ENCODE data around the gene VIM. TPM values are rescaled to one million over a fixed set of nuclear protein-coding genes. Genes with fewer than 3 reads are reported as not detected.

VIM gene
- total RNA-seq, 2 donors from 2014 or later: 293 to 1,683 TPM

DNA sequence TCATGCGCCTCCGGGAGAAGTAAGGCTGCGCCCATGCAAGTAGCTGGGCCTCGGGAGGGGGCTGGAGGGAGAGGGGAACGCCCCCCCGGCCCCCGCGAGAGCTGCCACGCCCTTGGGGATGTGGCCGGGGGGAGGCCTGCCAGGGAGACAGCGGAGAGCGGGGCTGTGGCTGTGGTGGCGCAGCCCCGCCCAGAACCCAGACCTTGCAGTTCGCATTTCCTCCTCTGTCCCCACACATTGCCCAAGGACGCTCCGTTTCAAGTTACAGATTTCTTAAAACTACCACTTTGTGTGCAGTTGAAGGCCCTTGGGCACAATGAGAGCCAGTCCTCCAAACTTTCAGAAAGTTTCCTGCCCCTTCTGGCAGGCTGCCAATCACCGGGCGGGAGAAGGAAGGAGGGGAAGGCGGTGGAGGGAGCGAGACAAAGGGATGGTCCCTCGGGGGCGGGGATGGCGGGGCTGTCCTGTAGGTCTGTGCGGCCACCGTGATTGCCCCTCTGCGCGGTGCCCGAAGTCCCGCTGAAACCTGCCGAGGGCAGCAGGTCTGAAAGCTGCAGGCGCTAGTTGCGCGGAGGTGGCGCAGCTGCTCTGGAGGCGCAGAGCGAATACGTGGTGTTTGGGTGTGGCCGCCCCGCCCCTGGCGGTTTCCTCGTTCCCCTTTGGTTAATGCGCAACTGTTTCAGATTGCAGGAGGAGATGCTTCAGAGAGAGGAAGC, 2.1 kb downstream of the VIM start:
- WGBS: under 1% methylated on average over 42 of the region's 43 CpGs
- Histone ChIP-seq H3K27me3 (replicated peaks; ENCODE audit: insufficient read depth) (no peaks in the 10 kb centered on the region), H3K4me1 (replicated peaks) (no peaks in the 10 kb centered on the region), H3K9me3 (no peaks in the 10 kb centered on the region), H3K4me3 (peak overlapping the region; percentile 60), H3K27ac (peak overlapping the region; percentile 85), H3K36me3 (peaks cover 3 to 5% of the 10 kb centered on the region in 2 donors)
- TF ChIP-seq POLR2A (IDR thresholded peaks at IDR 0.05): no peak
- TF ChIP-seq, protein P1, sequence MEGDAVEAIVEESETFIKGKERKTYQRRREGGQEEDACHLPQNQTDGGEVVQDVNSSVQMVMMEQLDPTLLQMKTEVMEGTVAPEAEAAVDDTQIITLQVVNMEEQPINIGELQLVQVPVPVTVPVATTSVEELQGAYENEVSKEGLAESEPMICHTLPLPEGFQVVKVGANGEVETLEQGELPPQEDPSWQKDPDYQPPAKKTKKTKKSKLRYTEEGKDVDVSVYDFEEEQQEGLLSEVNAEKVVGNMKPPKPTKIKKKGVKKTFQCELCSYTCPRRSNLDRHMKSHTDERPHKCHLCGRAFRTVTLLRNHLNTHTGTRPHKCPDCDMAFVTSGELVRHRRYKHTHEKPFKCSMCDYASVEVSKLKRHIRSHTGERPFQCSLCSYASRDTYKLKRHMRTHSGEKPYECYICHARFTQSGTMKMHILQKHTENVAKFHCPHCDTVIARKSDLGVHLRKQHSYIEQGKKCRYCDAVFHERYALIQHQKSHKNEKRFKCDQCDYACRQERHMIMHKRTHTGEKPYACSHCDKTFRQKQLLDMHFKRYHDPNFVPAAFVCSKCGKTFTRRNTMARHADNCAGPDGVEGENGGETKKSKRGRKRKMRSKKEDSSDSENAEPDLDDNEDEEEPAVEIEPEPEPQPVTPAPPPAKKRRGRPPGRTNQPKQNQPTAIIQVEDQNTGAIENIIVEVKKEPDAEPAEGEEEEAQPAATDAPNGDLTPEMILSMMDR (IDR thresholded peaks at IDR 0.05): peak in 1 of 4 experiments; percentile 24
- no peak for TF ChIP-seq POLR2AphosphoS5 (IDR thresholded peaks at IDR 0.05)
- intact Hi-C loops (cut with DNase I): no loop called here
- peak; percentile 74 for DNase-seq (ENCODE audit: low spot score)

DNA sequence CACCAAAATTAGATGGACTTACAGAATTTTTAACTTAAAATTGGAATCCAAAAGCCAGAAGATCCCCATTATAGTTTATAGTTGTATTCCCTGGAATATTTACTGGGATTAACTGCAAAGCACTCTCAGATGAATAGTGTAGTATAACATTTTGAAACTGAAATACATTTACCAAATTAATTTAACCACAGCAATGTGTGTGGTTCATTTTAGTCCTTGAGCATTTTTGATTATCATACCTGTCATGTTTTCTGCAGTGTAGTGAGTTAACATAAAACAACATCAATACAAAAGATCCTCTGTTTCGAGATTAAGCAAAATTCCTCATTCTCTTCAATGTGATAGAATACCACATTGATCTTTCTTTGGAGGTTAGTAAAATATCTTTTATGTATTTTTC, 3.7 kb downstream of the VIM start:
- no peak for TF ChIP-seq POLR2A (IDR thresholded peaks at IDR 0.05)
- no peak for TF ChIP-seq POLR2AphosphoS5 (IDR thresholded peaks at IDR 0.05)
- TF ChIP-seq, protein P1 (IDR thresholded peaks at IDR 0.05): no peak
- peaks cover 3 to 5% of the 10 kb centered on the region in 2 donors for H3K36me3 ChIP-seq
- no peaks in the 10 kb centered on the region for H3K4me1 ChIP-seq (replicated peaks)
- H3K27ac ChIP-seq: no peak overlapping the region
- WGBS: 71% methylated on average over 1 of the region's 1 CpG
- H3K4me3 ChIP-seq: no peak overlapping the region
- no peak for DNase-seq (ENCODE audit: low spot score)
- intact Hi-C loops (cut with DNase I): no loop called here
- no peaks in the 10 kb centered on the region for H3K9me3 ChIP-seq
- H3K27me3 ChIP-seq (replicated peaks; ENCODE audit: insufficient read depth): no peaks in the 10 kb centered on the region

DNA sequence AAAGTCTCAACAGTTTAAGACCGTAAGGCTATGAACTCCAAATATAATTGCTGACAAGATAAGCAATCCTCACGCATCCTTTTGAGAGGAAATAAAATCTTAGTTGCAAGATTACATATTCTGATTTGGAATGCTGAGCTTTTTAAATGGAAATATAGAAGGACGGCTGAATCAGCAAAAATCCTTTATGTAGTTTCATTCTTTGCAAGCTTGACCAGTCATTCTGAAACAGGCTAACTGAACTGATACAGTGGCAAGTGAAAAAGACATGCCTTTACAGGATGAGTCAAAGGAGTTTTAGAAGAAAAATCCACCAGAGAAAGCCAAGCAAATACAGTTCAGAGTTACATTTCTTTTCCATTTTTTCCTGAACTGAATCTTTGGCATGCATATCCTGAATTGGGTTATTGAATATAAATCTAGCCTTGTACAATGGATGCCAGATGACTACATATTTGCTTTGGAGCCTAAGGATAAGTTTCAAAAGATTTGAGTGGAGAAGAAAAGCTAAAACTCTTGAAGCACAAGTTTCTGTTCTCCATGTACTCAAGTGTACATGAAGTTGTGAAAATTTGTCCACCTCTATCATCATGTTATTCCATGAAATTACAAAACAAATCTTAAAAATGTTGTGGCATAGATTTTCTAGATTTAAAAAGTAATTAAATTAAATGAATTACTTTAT, 4.4 kb downstream of the VIM start:
- Histone ChIP-seq H3K27ac (no peak overlapping the region), H3K4me1 (replicated peaks) (no peaks in the 10 kb centered on the region), H3K36me3 (peaks cover 3 to 5% of the 10 kb centered on the region in 2 donors), H3K4me3 (no peak overlapping the region), H3K9me3 (no peaks in the 10 kb centered on the region), H3K27me3 (replicated peaks; ENCODE audit: insufficient read depth) (no peaks in the 10 kb centered on the region)
- TF ChIP-seq POLR2AphosphoS5 (IDR thresholded peaks at IDR 0.05) (no peak), POLR2A (IDR thresholded peaks at IDR 0.05) (no peak)
- TF ChIP-seq, protein P1 (IDR thresholded peaks at IDR 0.05): no peak
- no peak for DNase-seq (ENCODE audit: low spot score)
- 56% methylated on average over 3 of the region's 3 CpGs for WGBS
- intact Hi-C loops (cut with DNase I): no loop called here

DNA sequence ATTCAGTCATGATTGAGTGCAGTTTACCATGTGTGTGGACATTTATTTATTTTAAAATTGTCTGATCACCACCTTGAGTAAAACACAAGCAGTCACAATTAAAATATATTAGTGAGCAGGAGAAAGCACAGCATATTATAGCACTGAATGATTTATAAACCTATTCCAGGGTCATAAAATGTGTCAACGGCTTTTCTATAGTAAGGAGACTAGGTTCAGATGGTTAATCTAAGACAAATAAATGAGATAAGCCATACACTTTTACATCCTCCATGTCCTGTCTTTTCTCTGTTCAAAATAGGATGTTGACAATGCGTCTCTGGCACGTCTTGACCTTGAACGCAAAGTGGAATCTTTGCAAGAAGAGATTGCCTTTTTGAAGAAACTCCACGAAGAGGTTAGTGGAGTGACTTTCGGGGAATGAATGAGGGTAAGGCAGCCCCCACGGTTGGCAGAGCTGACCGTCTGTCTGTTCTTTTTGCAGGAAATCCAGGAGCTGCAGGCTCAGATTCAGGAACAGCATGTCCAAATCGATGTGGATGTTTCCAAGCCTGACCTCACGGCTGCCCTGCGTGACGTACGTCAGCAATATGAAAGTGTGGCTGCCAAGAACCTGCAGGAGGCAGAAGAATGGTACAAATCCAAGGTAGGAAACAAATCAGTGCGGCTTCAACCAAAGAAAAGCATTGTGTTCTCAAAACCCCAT, 5.4 kb downstream of the VIM start:
- H3K4me1 ChIP-seq (replicated peaks): no peaks in the 10 kb centered on the region
- H3K9me3 ChIP-seq: no peaks in the 10 kb centered on the region
- TF ChIP-seq, protein P1 (IDR thresholded peaks at IDR 0.05): no peak
- TF ChIP-seq POLR2A (IDR thresholded peaks at IDR 0.05) (no peak), POLR2AphosphoS5 (IDR thresholded peaks at IDR 0.05) (no peak)
- intact Hi-C loops (cut with DNase I): no loop called here
- H3K27me3 ChIP-seq (replicated peaks; ENCODE audit: insufficient read depth): no peaks in the 10 kb centered on the region
- 56% methylated on average over 14 of the region's 14 CpGs for WGBS
- no peak overlapping the region for H3K4me3 ChIP-seq
- DNase-seq (ENCODE audit: low spot score): no peak
- peaks cover 3 to 5% of the 10 kb centered on the region in 2 donors for H3K36me3 ChIP-seq
- no peak overlapping the region for H3K27ac ChIP-seq
